MG63 (cell line): Measurements from ENCODE around the gene SGTB. TPM values are rescaled to one million over a fixed set of nuclear protein-coding genes. Genes with fewer than 3 reads are reported as not detected.
A peak's percentile ranks its signal among the peaks of the same experiment; 100 is the strongest.
"Not testable (repeated sequence)": the region's sequence is repeated elsewhere in the genome, so short reads cannot be mapped to it uniquely, and the experiment has no call there.

ENCODE experiments used
- DNase-seq: peaks from one replicate; pipeline ENCODE4 v3.0.0-alpha.2; 2020
- H3K27me3 ChIP-seq: fragments of 250-450 bp; sonication (Bioruptor Pico); 2 replicates; pipeline ENCODE4 v1.5.1; 2020; ENCODE audit warnings: mild to moderate bottlenecking, moderate library complexity
- H3K36me3 ChIP-seq: fragments of 250-450 bp; sonication (Bioruptor Pico); 2 replicates; pipeline ENCODE4 v1.5.1; 2020; ENCODE audit warnings: mild to moderate bottlenecking, moderate library complexity
- H3K4me3 ChIP-seq: fragments of 250-450 bp; sonication (Bioruptor Pico); 2 replicates; pipeline ENCODE4 v1.5.1; 2020; ENCODE audit warnings: mild to moderate bottlenecking, moderate library complexity
- H3K9me3 ChIP-seq: fragments of 250-450 bp; sonication (Bioruptor Pico); 2 replicates; pipeline ENCODE4 v1.5.1; 2020; ENCODE audit warnings: mild to moderate bottlenecking, moderate library complexity
- total RNA-seq: library from RNA; depleted of rRNA; stranded (reverse); fragments of >200 nt; shearing (Covaris generic); gene quantifications from 2 replicates; pipeline ENCODE4 v1.2.3, GENCODE V29; 2014; ENCODE audit warnings: low replicate concordance; rRNA removed

SGTB gene
- total RNA-seq, 1 experiment from 2014 or later: 11.3 TPM

- no peak overlapping the region for H3K4me3 ChIP-seq
- no peak for DNase-seq
- no peaks in the 10 kb centered on the region for H3K9me3 ChIP-seq
Measured at GRCh38 chr5:65630981-65631380, 90.9 kb downstream of the SGTB start.

GRCh38 chr5:65625743-65626142, 96.2 kb downstream of the SGTB start:
- Histone ChIP-seq H3K9me3 (no peaks in the 10 kb centered on the region), H3K36me3 (peaks cover 12% of the 10 kb centered on the region), H3K4me3 (peak overlapping the region; percentile 86), H3K27me3 (no peaks in the 10 kb centered on the region)
- no peak for DNase-seq

More at GRCh38 chr5:65630981-65631380, 90.9 kb downstream of the SGTB start:
- peaks cover 17% of the 10 kb centered on the region for H3K36me3 ChIP-seq
- no peaks in the 10 kb centered on the region for H3K27me3 ChIP-seq

DNA sequence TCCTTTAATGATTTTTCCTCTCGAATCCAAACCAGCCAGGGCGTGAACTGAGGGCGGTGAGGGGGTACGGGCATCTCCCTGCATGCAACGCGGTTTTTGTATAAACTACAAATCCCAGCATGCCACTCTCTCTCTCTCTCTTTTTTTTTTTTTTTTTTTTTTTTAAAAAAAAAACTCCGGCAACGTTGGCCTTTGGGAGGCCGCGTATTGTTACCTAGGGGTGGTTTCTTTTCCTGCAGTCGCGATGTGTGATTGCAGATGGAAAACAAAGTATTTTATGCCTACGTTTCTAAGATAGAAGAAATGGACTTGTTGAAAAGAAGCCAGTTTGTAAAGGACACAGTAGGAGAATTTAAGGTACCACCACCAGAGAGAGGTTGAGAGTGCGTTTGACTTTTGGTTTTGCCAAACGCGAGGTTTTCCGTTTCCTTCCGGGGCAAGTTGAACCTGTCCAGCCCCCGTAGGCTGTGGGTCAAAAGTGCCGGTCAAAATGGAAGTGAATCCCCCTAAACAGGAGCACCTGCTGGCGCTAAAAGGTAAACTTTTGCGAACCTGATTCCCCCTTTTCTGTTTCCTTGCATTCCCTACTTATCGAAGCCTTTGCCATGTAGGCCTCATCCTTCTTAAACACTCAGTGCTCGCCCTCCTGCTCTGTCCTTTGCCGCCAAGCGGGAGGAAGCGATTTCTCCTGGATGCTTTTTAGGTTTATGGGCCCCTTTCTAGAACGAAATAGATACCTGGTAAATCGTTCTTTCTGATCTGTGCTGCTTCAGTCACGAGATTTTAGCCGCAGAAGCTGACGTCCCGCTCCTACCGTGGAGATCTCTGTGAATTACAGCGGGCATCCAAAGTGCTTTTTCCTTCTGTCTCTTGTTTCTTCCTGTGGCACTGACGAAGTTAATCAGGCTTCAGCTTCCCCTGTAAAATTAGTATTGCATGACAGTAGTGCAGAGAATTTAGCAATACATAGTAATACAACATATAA, 97.0 kb downstream of the SGTB start, which contains the start of the genes SHLD3 and TRAPPC13:
Gene SHLD3, plus strand, starts transcription at position 457 of the 985 bp plus-strand sequence. CDS start 4,561 bp downstream, outside the sequence.
Gene TRAPPC13, plus strand, starts transcription at position 457 of the 985 bp plus-strand sequence. Its CDS starts 34 bp downstream, at position 491.
- Histone ChIP-seq H3K27me3 (no peaks in the 10 kb centered on the region), H3K36me3 (peaks cover 12% of the 10 kb centered on the region), H3K4me3 (peak within 1 kb of the TSS; percentile 86), H3K9me3 (no peaks in the 10 kb centered on the region)
- peak; percentile 79 for DNase-seq

GRCh38 chr5:65624025-65624570, 97.8 kb downstream of the SGTB start, which contains the start of gene TRIM23:
Gene TRIM23, minus strand, starts transcription at chr5:65624333. Its CDS starts 59 bp downstream, at chr5:65624274.
- Histone ChIP-seq H3K27me3 (no peaks in the 10 kb centered on the region), H3K36me3 (peaks cover 4% of the 10 kb centered on the region), H3K9me3 (no peaks in the 10 kb centered on the region), H3K4me3 (peak within 1 kb of the TSS; percentile 86)
- peak; percentile 93 for DNase-seq

GRCh38 chr5:65623482-65623881, 98.4 kb downstream of the SGTB start:
- Histone ChIP-seq H3K9me3 (no peaks in the 10 kb centered on the region), H3K36me3 (no peaks in the 10 kb centered on the region), H3K27me3 (no peaks in the 10 kb centered on the region), H3K4me3 (peak overlapping the region; percentile 86)
- DNase-seq: no peak

GRCh38 chr5:65621961-65622360, 99.9 kb downstream of the SGTB start:
- H3K27me3 ChIP-seq, DNase-seq, H3K36me3 ChIP-seq, H3K9me3 ChIP-seq, H3K4me3 ChIP-seq: not testable (repeated sequence)

DNA sequence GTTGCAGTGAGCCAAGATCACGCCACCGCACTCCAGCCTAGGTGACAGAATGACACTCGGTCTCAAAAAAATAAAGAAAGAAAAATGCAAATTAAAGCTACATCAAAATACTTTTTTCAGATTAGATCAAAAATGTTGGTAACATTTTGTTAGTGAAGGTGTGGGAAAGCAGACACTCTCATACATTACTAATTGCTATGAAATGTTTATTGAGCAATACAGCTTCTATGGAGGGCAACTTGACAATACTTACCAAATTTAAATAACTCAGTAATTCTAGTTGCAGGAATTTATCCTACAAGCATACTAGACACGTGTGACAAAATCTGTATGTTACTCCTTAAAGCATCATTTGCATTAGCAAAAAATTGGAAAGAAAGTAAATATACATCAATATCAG, 101.9 kb downstream of the SGTB start:
- H3K27me3 ChIP-seq: no peaks in the 10 kb centered on the region
- no peak for DNase-seq
- H3K9me3 ChIP-seq: no peaks in the 10 kb centered on the region
- no peak overlapping the region for H3K4me3 ChIP-seq
- peaks cover 13% of the 10 kb centered on the region; the same call in 1 of the 2 replicates for H3K36me3 ChIP-seq

Other genes with a start within 250 kb of the SGTB start
- 13.5 and 23.2 TPM in 2 replicates for gene ADAMTS6, start 240.2 kb downstream of the SGTB start, total RNA-seq
- 54.9 and 98.6 TPM in 2 replicates for gene CENPK, start 158.9 kb downstream of the SGTB start, total RNA-seq
- 13.2 and 22.0 TPM in 2 replicates for gene PPWD1, start 158.8 kb downstream of the SGTB start, total RNA-seq
- gene TRIM23, start 97.8 kb downstream of the SGTB start, total RNA-seq: 4.3 and 17.9 TPM in 2 replicates
- 2.2 and 4.7 TPM in 2 replicates for gene SHLD3, start 97.1 kb downstream of the SGTB start, total RNA-seq
- gene TRAPPC13, start 97.1 kb downstream of the SGTB start, total RNA-seq: 14.7 and 18.8 TPM in 2 replicates
- gene NLN, start 96 bp upstream of the SGTB start, total RNA-seq: 47.8 and 64.6 TPM in 2 replicates
- gene ERBIN, start 204.5 kb upstream of the SGTB start, total RNA-seq: 23.5 and 28.4 TPM in 2 replicates